Upper lobe of left lung (tissue), 6 donors: Measurements from ENCODE around the gene NAV2. TPM values are rescaled to one million over a fixed set of nuclear protein-coding genes. Genes with fewer than 3 reads are reported as not detected.

Source experiments
- ATAC-seq, 2 donors: fragments of 200-7000 bp; cut with Tn5 transposase; one replicate each; pipeline ENCODE4 v1.9.1; 2022; ENCODE audit warnings: mild to moderate bottlenecking in 2 of 2, moderate library complexity in 2 of 2; ENCODE audit not compliant: low FRiP score in 2 of 2
- DNase-seq, 2 donors: peaks; one replicate each; pipeline ENCODE4 v3.0.0-alpha.2; 2019 to 2020
- H3K27ac ChIP-seq, 4 donors: fragments of 200-600 bp; sonication (generic); one replicate each; pipeline ENCODE4 v1.5.1; 2016 to 2019
- H3K27me3 ChIP-seq, 4 donors: fragments of 200-600 bp; sonication (generic); one replicate each; pipeline ENCODE4 v1.5.1; 2017 to 2019
- H3K36me3 ChIP-seq, 4 donors: fragments of 200-600 bp; sonication (generic); one replicate each; pipeline ENCODE4 v1.5.1; 2016 to 2019
- H3K4me1 ChIP-seq, 4 donors: fragments of 200-600 bp; sonication (generic); one replicate each; pipeline ENCODE4 v1.5.1; 2018 to 2019
- H3K4me3 ChIP-seq, 4 donors: fragments of 200-600 bp; sonication (generic); one replicate each; pipeline ENCODE4 v1.5.1; 2017 to 2019; ENCODE audit warnings: mild to moderate bottlenecking in 2 of 4, moderate library complexity in 1 of 4
- H3K9me3 ChIP-seq, 4 donors: fragments of 200-600 bp; sonication (generic); one replicate each; pipeline ENCODE4 v1.5.1; 2018 to 2019
- CTCF ChIP-seq, 6 experiments: fragments of 450-650 bp in 4 of 6; fragments of 200-600 bp in 2 of 6; sonication (generic) in 2 of 6; IDR thresholded peaks; one replicate each; pipeline ENCODE4 v1.5.1; 2016 to 2019; ENCODE audit warnings: antibody characterized with exemption in 6 of 6
- EP300 ChIP-seq, 4 donors: sonication (generic); formaldehyde crosslinking; IDR thresholded peaks; one replicate each; pipeline ENCODE4 v1.5.1; 2017; ENCODE audit warnings: antibody characterized with exemption in 4 of 4, control low read depth in 2 of 4
- POLR2A ChIP-seq, 4 donors: fragments of 450-650 bp; IDR thresholded peaks; one replicate each; pipeline ENCODE4 v1.5.1; 2016 to 2017; ENCODE audit warnings: antibody characterized with exemption in 4 of 4, mild to moderate bottlenecking in 2 of 4
- POLR2AphosphoS5 ChIP-seq, 2 donors: sonication (generic); formaldehyde crosslinking; IDR thresholded peaks; one replicate each; pipeline ENCODE4 v1.5.1; 2017; ENCODE audit warnings: antibody characterized with exemption in 2 of 2
- WGBS, 2 donors: methylation state at CpG; one replicate each; pipeline ENCODE4 v1.1.5; 2017 to 2018; 5-methylcytosine and 5-hydroxymethylcytosine counted together
- total RNA-seq, 6 donors: library from RNA; depleted of rRNA in 4 of 6; stranded (reverse); fragments of >200 nt in 4 of 6; gene quantifications; one replicate each; pipeline versions ENCODE4 v1.1.0 to v1.2.1, GENCODE V29; 2016 to 2021
- donor health status: DM: no; HTN: no; CAD: no; lungs with moderate emphysema.
- donor health status: DM: no; HTN: yes; CAD: no; lungs with severe emphysema.

NAV2 gene
- total RNA-seq, 6 donors from 2014 or later: 40.5 to 61.4 (median 52.3) TPM

- H3K9me3 ChIP-seq: no peaks in the 10 kb centered on the region
- no peaks in the 10 kb centered on the region for H3K36me3 ChIP-seq
- DNase-seq: no peak
- WGBS, 2 donors: 74 to 85% methylated on average over 12 of the region's 12 CpGs
- no peak for ATAC-seq
- TF ChIP-seq POLR2AphosphoS5 (IDR thresholded peaks at IDR 0.05) (no peak), POLR2A (IDR thresholded peaks at IDR 0.05) (no peak), CTCF (IDR thresholded peaks at IDR 0.05) (no peak), EP300 (IDR thresholded peaks at IDR 0.05) (no peak)
- H3K27ac ChIP-seq: no peak overlapping the region
- no peaks in the 10 kb centered on the region for H3K27me3 ChIP-seq
- H3K4me3 ChIP-seq: no peak overlapping the region
- H3K4me1 ChIP-seq: peaks cover 0 to 9% (median 4%) of the 10 kb centered on the region in 4 donors
Observed at GRCh38 chr11:19827399-19828135, 114.9 kb downstream of the NAV2 start.

GRCh38 chr11:19828382-19829108 lies 115.9 kb downstream of the NAV2 start:
- no peak for DNase-seq
- Histone ChIP-seq H3K4me1 (peaks cover 0 to 9% (median 3%) of the 10 kb centered on the region in 4 donors), H3K9me3 (peaks cover 0 to under 1% (median 0%) of the 10 kb centered on the region in 4 donors), H3K27ac (no peak overlapping the region), H3K4me3 (no peak overlapping the region), H3K36me3 (peaks cover 0 to 5% (median under 1%) of the 10 kb centered on the region in 4 donors), H3K27me3 (no peaks in the 10 kb centered on the region)
- TF ChIP-seq EP300 (IDR thresholded peaks at IDR 0.05): no peak
- no peak for TF ChIP-seq POLR2AphosphoS5 (IDR thresholded peaks at IDR 0.05)
- no peak for TF ChIP-seq CTCF (IDR thresholded peaks at IDR 0.05)
- TF ChIP-seq POLR2A (IDR thresholded peaks at IDR 0.05): no peak
- no peak for ATAC-seq
- WGBS, 2 donors: 68 to 80% methylated on average over 12 of the region's 12 CpGs

- no peak for TF ChIP-seq CTCF (IDR thresholded peaks at IDR 0.05)
- TF ChIP-seq EP300 (IDR thresholded peaks at IDR 0.05): no peak
- no peak for TF ChIP-seq POLR2AphosphoS5 (IDR thresholded peaks at IDR 0.05)
- no peak for TF ChIP-seq POLR2A (IDR thresholded peaks at IDR 0.05)
- ATAC-seq: no peak
- H3K4me3 ChIP-seq: no peak overlapping the region
- H3K27ac ChIP-seq: no peak overlapping the region
- no peaks in the 10 kb centered on the region for H3K27me3 ChIP-seq
- H3K9me3 ChIP-seq: peaks cover 0 to 4% (median 0%) of the 10 kb centered on the region in 4 donors
- peaks cover 0 to 9% (median 3%) of the 10 kb centered on the region in 4 donors for H3K4me1 ChIP-seq
- WGBS, 2 donors: 38 to 41% methylated on average over 6 to 7 of the region's 7 CpGs
- H3K36me3 ChIP-seq: peaks cover 0 to 10% (median 5%) of the 10 kb centered on the region in 4 donors
- peak in 1 of 2 donors; percentile 39 for DNase-seq
Observed at GRCh38 chr11:19829109-19829837, 116.6 kb downstream of the NAV2 start.

- Histone ChIP-seq H3K27ac (no peak overlapping the region), H3K4me3 (no peak overlapping the region), H3K4me1 (peaks cover 0 to 9% (median 3%) of the 10 kb centered on the region in 4 donors), H3K27me3 (no peaks in the 10 kb centered on the region), H3K9me3 (peaks cover 0 to 4% (median 0%) of the 10 kb centered on the region in 4 donors), H3K36me3 (peaks cover 0 to 14% (median 6%) of the 10 kb centered on the region in 4 donors)
- no peak for TF ChIP-seq POLR2AphosphoS5 (IDR thresholded peaks at IDR 0.05)
- TF ChIP-seq POLR2A (IDR thresholded peaks at IDR 0.05): no peak
- no peak for TF ChIP-seq CTCF (IDR thresholded peaks at IDR 0.05)
- TF ChIP-seq EP300 (IDR thresholded peaks at IDR 0.05): no peak
- ATAC-seq: no peak
- 88 to 91% methylated on average over 9 to 12 of the region's 12 CpGs for WGBS, 2 donors
- DNase-seq: peak in 1 of 2 donors; percentile 50
Observed at GRCh38 chr11:19832086-19832750, 119.6 kb downstream of the NAV2 start.
